Sigmoid colon (tissue), 7 donors: ENCODE measurements around the gene DTNBP1. TPM values are rescaled to one million over a fixed set of nuclear protein-coding genes. Genes with fewer than 3 reads are reported as not detected.

Experiments
- DNase-seq: peaks from one replicate; pipeline ENCODE4 v3.0.0-alpha.2; 2019
- H3K27ac ChIP-seq, 4 donors: fragments of 200-600 bp; sonication (generic); one replicate each; pipeline ENCODE4 v1.5.1; 2016 to 2019; ENCODE audit warnings: mild to moderate bottlenecking in 1 of 4
- H3K27me3 ChIP-seq, 3 donors: fragments of 200-600 bp; sonication (generic); one replicate each; pipeline ENCODE4 v1.5.1; 2019; ENCODE audit warnings: mild to moderate bottlenecking in 1 of 3
- H3K36me3 ChIP-seq, 4 donors: fragments of 200-600 bp; sonication (generic); one replicate each; pipeline ENCODE4 v1.5.1; 2016 to 2019
- H3K4me1 ChIP-seq, 4 donors: fragments of 200-600 bp; sonication (generic); one replicate each; pipeline ENCODE4 v1.5.1; 2017 to 2019
- H3K4me3 ChIP-seq, 4 donors: fragments of 200-600 bp; sonication (generic); one replicate each; pipeline ENCODE4 v1.5.1; 2017 to 2019; ENCODE audit warnings: mild to moderate bottlenecking in 2 of 4, moderate library complexity in 1 of 4
- H3K9me3 ChIP-seq, 4 donors: fragments of 200-600 bp in 3 of 4; sonication (generic) in 3 of 4; one replicate each; pipeline versions ENCODE4 v1.5.1 to v1.6.1; 2013 to 2019
- EP300 ChIP-seq, 4 donors: sonication (generic); formaldehyde crosslinking; IDR thresholded peaks; one replicate each; pipeline ENCODE4 v1.6.1; 2017; ENCODE audit warnings: antibody characterized with exemption in 4 of 4
- POLR2A ChIP-seq, 2 donors: fragments of 450-650 bp; IDR thresholded peaks; one replicate each; pipeline ENCODE4 v1.6.1; 2016; ENCODE audit warnings: antibody characterized with exemption in 2 of 2, mild to moderate bottlenecking in 2 of 2, moderate library complexity in 2 of 2
- POLR2AphosphoS5 ChIP-seq, 4 donors: sonication (generic); formaldehyde crosslinking; IDR thresholded peaks; one replicate each; pipeline ENCODE4 v1.6.1; 2017; ENCODE audit warnings: antibody characterized with exemption in 4 of 4
- WGBS, 2 donors: extraction: QIAGEN DNeasy Blood & Tissue Kit; methylation state at CpG; one replicate each; pipeline ENCODE4 v1.1.7; 2013; 5-methylcytosine and 5-hydroxymethylcytosine counted together
- intact Hi-C: fragments of 100-400 bp; cut with DNase I; formaldehyde crosslinking; loops from one replicate; pipeline ENCODE4 v1.15.1; 2023
- polyA plus RNA-seq, 3 donors: library from polyadenylated mRNA; stranded (reverse); fragments of 200-250 nt; gene quantifications; one replicate each; pipeline ENCODE4 v1.2.3, GENCODE V29; 2013
- total RNA-seq, 4 donors: library from RNA; depleted of rRNA; stranded (reverse); fragments of >200 nt; gene quantifications; one replicate each; pipeline ENCODE4 v1.1.0, GENCODE V29; 2016
- TF ChIP-seq, protein P1 (sequence below), 4 experiments: fragments of 450-650 bp in 3 of 4; fragments of 200-600 bp in 1 of 4; IDR thresholded peaks; one replicate each; pipeline ENCODE4 v1.5.1; 2016 to 2019; ENCODE audit warnings: antibody characterized with exemption in 4 of 4, mild to moderate bottlenecking in 3 of 4, moderate library complexity in 2 of 4
- donor health status: healthy with polysubstance abuse.
- donor health status: Bipolar disorder and iron deficiency.
- donor health status: healthy.

The DTNBP1 gene
- total and polyA plus RNA-seq, 7 donors = 12.8 to 25.8 (median 18.7) TPM

GRCh38 chr6:15534974-15535373, 127.9 kb downstream of the DTNBP1 start:
- 77 to 93% methylated on average over 3 of the region's 3 CpGs for WGBS, 2 donors
- intact Hi-C loops = no loop called here

GRCh38 chr6:15533379-15534026, 129.3 kb downstream of the DTNBP1 start:
- Histone ChIP-seq H3K27ac (no peak overlapping the region), H3K27me3 (no peaks in the 10 kb centered on the region), H3K36me3 (peaks cover 0 to 21% (median 1%) of the 10 kb centered on the region in 4 donors), H3K9me3 (no peaks in the 10 kb centered on the region), H3K4me3 (no peak overlapping the region), H3K4me1 (peaks cover 0 to 21% (median 16%) of the 10 kb centered on the region in 4 donors)
- WGBS, 2 donors = 80 to 85% methylated on average over 12 of the region's 12 CpGs
- intact Hi-C loops = no loop called here
- TF ChIP-seq, protein P1, sequence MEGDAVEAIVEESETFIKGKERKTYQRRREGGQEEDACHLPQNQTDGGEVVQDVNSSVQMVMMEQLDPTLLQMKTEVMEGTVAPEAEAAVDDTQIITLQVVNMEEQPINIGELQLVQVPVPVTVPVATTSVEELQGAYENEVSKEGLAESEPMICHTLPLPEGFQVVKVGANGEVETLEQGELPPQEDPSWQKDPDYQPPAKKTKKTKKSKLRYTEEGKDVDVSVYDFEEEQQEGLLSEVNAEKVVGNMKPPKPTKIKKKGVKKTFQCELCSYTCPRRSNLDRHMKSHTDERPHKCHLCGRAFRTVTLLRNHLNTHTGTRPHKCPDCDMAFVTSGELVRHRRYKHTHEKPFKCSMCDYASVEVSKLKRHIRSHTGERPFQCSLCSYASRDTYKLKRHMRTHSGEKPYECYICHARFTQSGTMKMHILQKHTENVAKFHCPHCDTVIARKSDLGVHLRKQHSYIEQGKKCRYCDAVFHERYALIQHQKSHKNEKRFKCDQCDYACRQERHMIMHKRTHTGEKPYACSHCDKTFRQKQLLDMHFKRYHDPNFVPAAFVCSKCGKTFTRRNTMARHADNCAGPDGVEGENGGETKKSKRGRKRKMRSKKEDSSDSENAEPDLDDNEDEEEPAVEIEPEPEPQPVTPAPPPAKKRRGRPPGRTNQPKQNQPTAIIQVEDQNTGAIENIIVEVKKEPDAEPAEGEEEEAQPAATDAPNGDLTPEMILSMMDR (IDR thresholded peaks at IDR 0.05) = no peak
- no peak for DNase-seq

More at GRCh38 chr6:15534974-15535373, 127.9 kb downstream of the DTNBP1 start:
- Histone ChIP-seq H3K9me3 (no peaks in the 10 kb centered on the region), H3K27me3 (no peaks in the 10 kb centered on the region), H3K4me3 (no peak overlapping the region), H3K27ac (no peak overlapping the region), H3K4me1 (peaks cover 0 to 21% (median 16%) of the 10 kb centered on the region in 4 donors), H3K36me3 (peaks cover 0 to 21% (median 0%) of the 10 kb centered on the region in 4 donors)
- TF ChIP-seq POLR2A (IDR thresholded peaks at IDR 0.05) (no peak), EP300 (IDR thresholded peaks at IDR 0.05) (no peak), POLR2AphosphoS5 (IDR thresholded peaks at IDR 0.05) (no peak)
- TF ChIP-seq, protein P1 (IDR thresholded peaks at IDR 0.05) = no peak
- DNase-seq = no peak

GRCh38 chr6:15531973-15532372, 130.9 kb downstream of the DTNBP1 start:
- H3K4me3 ChIP-seq = no peak overlapping the region
- intact Hi-C loops = no loop called here
- H3K36me3 ChIP-seq = peaks cover 0 to 21% (median 1%) of the 10 kb centered on the region in 4 donors
- WGBS, 2 donors = 97 to 98% methylated on average over 7 of the region's 7 CpGs
- no peaks in the 10 kb centered on the region for H3K9me3 ChIP-seq
- DNase-seq = no peak
- no peak for TF ChIP-seq POLR2A (IDR thresholded peaks at IDR 0.05)
- TF ChIP-seq POLR2AphosphoS5 (IDR thresholded peaks at IDR 0.05) = no peak
- TF ChIP-seq EP300 (IDR thresholded peaks at IDR 0.05) = no peak
- TF ChIP-seq, protein P1 (IDR thresholded peaks at IDR 0.05) = no peak
- H3K27me3 ChIP-seq = no peaks in the 10 kb centered on the region
- H3K27ac ChIP-seq = no peak overlapping the region
- peaks cover 0 to 19% (median 14%) of the 10 kb centered on the region in 4 donors for H3K4me1 ChIP-seq

- intact Hi-C loops = no loop called here
- WGBS, 2 donors = 92 to 94% methylated on average over 10 of the region's 10 CpGs
- Histone ChIP-seq H3K4me1 (peaks cover 0 to 3% (median 1%) of the 10 kb centered on the region in 4 donors), H3K27me3 (no peaks in the 10 kb centered on the region), H3K27ac (no peak overlapping the region), H3K36me3 (peaks cover 0 to 21% (median 1%) of the 10 kb centered on the region in 4 donors), H3K9me3 (no peaks in the 10 kb centered on the region), H3K4me3 (no peak overlapping the region)
- TF ChIP-seq POLR2AphosphoS5 (IDR thresholded peaks at IDR 0.05) (no peak), EP300 (IDR thresholded peaks at IDR 0.05) (no peak), POLR2A (IDR thresholded peaks at IDR 0.05) (no peak)
- TF ChIP-seq, protein P1 (IDR thresholded peaks at IDR 0.05) = no peak
- DNase-seq = no peak
Measured at GRCh38 chr6:15530411-15530810, 132.4 kb downstream of the DTNBP1 start.

DNA sequence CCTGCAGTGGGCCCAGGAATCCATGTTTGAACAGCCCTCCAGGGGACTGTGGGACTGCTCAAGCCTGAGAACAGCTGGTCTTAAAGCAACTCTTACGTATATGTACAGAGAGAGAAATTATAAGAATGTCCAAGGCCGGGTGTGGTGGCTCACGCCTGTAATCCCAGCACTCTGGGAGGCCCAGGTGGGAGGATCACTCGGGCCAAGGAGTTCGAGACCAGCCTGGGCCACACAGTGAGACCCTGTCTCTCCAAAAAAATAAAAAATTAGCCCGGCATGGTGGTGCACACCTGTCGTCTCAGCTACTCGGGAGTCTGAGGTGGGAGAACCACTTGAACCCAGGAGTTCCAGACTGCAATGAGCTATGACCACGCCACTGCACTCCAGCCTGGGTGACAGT, 134.0 kb downstream of the DTNBP1 start:
- Histone ChIP-seq H3K27ac (no peak overlapping the region), H3K4me3 (no peak overlapping the region), H3K27me3 (no peaks in the 10 kb centered on the region), H3K36me3 (peaks cover 0 to 34% (median 4%) of the 10 kb centered on the region in 4 donors), H3K4me1 (no peaks in the 10 kb centered on the region), H3K9me3 (no peaks in the 10 kb centered on the region)
- intact Hi-C loops = no loop called here
- DNase-seq = no peak
- 97% methylated on average over 9 of the region's 9 CpGs for WGBS, 2 donors
- TF ChIP-seq POLR2A (IDR thresholded peaks at IDR 0.05) (no peak), EP300 (IDR thresholded peaks at IDR 0.05) (no peak), POLR2AphosphoS5 (IDR thresholded peaks at IDR 0.05) (no peak)
- TF ChIP-seq, protein P1 (IDR thresholded peaks at IDR 0.05) = no peak
